Caco-2 (cell line): ENCODE results near the gene ZDHHC14. TPM values are rescaled to one million over a fixed set of nuclear protein-coding genes. Genes with fewer than 3 reads are reported as not detected.
"Not testable (repeated sequence)": the region's sequence is repeated elsewhere in the genome, so short reads cannot be mapped to it uniquely, and the experiment has no call there.

Experiments used
- BruUV-seq: library from RNA; stranded (reverse); fragments of 400-500 nt; replicated peaks from 2 replicates; lab custom pipeline; 2021; lab: Mats Ljungman, UMichigan
- CTCF ChIA-PET: fragments of 300-600 bp; sonication (Branson Sonifier 250); formaldehyde crosslinking; loops from one replicate; lab custom pipeline; 2022; ENCODE audit warnings: antibody characterized with exemption; lab: Charles Lee
- POLR2A ChIA-PET: fragments of 300-600 bp; sonication (Branson Sonifier 250); formaldehyde crosslinking; loops from one replicate; lab custom pipeline; 2022; ENCODE audit warnings: antibody characterized with exemption; lab: Charles Lee
- DNase-seq, 2 experiments: peaks; one replicate each; pipeline versions ENCODE4 v3.0.0 to v3.0.0-alpha.2; 2020 to 2022
- H3K27me3 ChIP-seq: replicated peaks from 2 replicates; pipeline ENCODE4 v1.6.0; 2011; ENCODE audit warnings: low read length; ENCODE audit not compliant: control insufficient read depth, insufficient read depth
- H3K36me3 ChIP-seq: 2 replicates; pipeline ENCODE4 v1.5.1; 2011; ENCODE audit warnings: low read length; ENCODE audit not compliant: control insufficient read depth, insufficient read depth
- H3K4me1 ChIP-seq: fragments of 250-450 bp; sonication (Bioruptor Pico); 2 replicates; pipeline ENCODE4 v1.5.1; 2020; ENCODE audit warnings: mild to moderate bottlenecking
- H3K4me3 ChIP-seq: 2 replicates; pipeline ENCODE4 v1.5.1; 2011; ENCODE audit warnings: low read depth, mild to moderate bottlenecking, control low read depth, low read length
- H3K9me3 ChIP-seq: fragments of 250-450 bp; sonication (Bioruptor Pico); 2 replicates; pipeline ENCODE4 v1.5.1; 2020; ENCODE audit warnings: mild to moderate bottlenecking, moderate library complexity
- H3K27ac Mint-ChIP-seq: one replicate; pipeline ENCODE4 v1.8.0; 2022; ENCODE audit warnings: mixed read lengths; ENCODE audit not compliant: unreplicated experiment
- H3K27me3 Mint-ChIP-seq: one replicate; pipeline ENCODE4 v1.8.0; 2022; ENCODE audit warnings: mixed read lengths; ENCODE audit not compliant: insufficient read depth, unreplicated experiment
- H3K36me3 Mint-ChIP-seq: one replicate; pipeline ENCODE4 v1.8.0; 2022; ENCODE audit warnings: mild to moderate bottlenecking, mixed read lengths; ENCODE audit not compliant: insufficient read depth, unreplicated experiment
- H3K4me1 Mint-ChIP-seq: one replicate; pipeline ENCODE4 v1.8.0; 2022; ENCODE audit warnings: low read depth, mixed read lengths; ENCODE audit not compliant: unreplicated experiment
- H3K4me3 Mint-ChIP-seq: one replicate; pipeline ENCODE4 v1.8.0; 2022; ENCODE audit warnings: mild to moderate bottlenecking, moderate library complexity, mixed read lengths; ENCODE audit not compliant: unreplicated experiment
- H3K9me3 Mint-ChIP-seq: one replicate; pipeline ENCODE4 v1.8.0; 2022; ENCODE audit warnings: mixed read lengths; ENCODE audit not compliant: unreplicated experiment
- intact Hi-C: fragments of 100-400 bp; cut with micrococcal nuclease; formaldehyde crosslinking; loops from one replicate; pipeline ENCODE4 v1.10.0; 2022; ENCODE audit not compliant: unreplicated experiment
- total RNA-seq: library from RNA; stranded (reverse); gene quantifications from 2 replicates; pipeline ENCODE4 v1.2.3, GENCODE V29; 2022
- TF ChIP-seq, protein P1 (sequence below), 2 experiments: fragments of 200-600 bp in 1 of 2; IDR thresholded peaks; 1 replicate in 1 of 2; 2 replicates in 1 of 2; pipeline versions ENCODE4 v1.5.1 to v1.8.0; 2011 to 2022; ENCODE audit warnings: antibody characterized with exemption in 1 of 2, control low read depth in 1 of 2, inconsistent platforms in 1 of 2, low read depth in 1 of 2, low read length in 1 of 2, mild to moderate bottlenecking in 1 of 2, moderate library complexity in 1 of 2; ENCODE audit not compliant: insufficient read depth in 1 of 2, severe bottlenecking in 1 of 2, unreplicated experiment in 1 of 2

Gene ZDHHC14
- total RNA-seq, 1 experiment from 2014 or later, result 22.1 TPM

DNA sequence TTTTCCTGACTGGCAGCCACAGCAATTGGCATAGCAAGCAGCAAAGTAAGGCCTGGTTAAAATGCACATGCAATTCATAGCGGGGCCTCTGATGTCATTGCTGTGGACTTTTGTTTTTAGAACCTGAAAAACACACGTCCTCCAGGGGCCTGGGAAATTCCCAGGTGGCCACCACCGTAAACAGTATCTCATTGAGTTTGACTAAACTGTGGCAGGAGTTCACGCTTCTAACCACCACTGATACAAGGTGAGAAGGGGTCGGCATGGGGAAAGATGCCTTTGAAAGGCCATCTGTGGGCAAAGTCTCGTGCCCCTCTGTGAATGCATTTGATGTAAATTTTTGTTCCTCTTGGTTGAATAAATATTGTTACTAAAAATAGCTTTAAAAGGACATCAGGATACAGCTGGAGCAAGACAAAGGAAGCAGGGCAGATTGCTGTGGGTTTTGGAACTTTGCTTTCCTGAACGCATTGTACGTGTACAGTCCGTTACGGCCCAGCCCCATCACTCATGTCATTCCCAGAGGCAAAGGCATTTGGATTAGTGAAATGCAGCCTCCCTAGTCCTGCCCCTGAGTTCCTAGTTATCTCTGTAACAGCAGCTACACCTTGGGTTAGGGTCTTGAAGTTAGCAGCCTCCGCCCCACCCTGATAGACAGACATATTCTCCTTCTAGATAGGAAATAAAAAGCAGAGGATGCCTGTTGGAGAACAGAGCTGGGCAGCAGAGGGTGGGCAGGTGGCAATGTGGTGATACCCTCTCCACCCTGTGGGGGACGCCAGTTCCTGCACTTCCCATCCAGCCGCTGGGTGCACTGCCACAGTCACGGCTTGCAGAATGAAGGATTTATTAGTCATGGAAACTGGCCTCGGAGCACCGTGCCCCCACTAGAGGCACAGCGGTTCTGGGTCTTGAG is 80.3 kb downstream of the ZDHHC14 start:
- TF ChIP-seq, protein P1, sequence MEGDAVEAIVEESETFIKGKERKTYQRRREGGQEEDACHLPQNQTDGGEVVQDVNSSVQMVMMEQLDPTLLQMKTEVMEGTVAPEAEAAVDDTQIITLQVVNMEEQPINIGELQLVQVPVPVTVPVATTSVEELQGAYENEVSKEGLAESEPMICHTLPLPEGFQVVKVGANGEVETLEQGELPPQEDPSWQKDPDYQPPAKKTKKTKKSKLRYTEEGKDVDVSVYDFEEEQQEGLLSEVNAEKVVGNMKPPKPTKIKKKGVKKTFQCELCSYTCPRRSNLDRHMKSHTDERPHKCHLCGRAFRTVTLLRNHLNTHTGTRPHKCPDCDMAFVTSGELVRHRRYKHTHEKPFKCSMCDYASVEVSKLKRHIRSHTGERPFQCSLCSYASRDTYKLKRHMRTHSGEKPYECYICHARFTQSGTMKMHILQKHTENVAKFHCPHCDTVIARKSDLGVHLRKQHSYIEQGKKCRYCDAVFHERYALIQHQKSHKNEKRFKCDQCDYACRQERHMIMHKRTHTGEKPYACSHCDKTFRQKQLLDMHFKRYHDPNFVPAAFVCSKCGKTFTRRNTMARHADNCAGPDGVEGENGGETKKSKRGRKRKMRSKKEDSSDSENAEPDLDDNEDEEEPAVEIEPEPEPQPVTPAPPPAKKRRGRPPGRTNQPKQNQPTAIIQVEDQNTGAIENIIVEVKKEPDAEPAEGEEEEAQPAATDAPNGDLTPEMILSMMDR (IDR thresholded peaks at IDR 0.05; ENCODE audit: insufficient read depth in 1 of 2, low read depth in 1 of 2, low read length in 1 of 2, severe bottlenecking in 1 of 2, unreplicated experiment in 1 of 2), result no peak
- no peaks in the 10 kb centered on the region for H3K27me3 ChIP-seq
- no peak overlapping the region for H3K4me3 Mint-ChIP-seq
- CTCF ChIA-PET, result no interaction called here
- POLR2A ChIA-PET, result no interaction called here
- H3K4me3 ChIP-seq, result no peak overlapping the region
- H3K36me3 Mint-ChIP-seq, result no peaks in the 10 kb centered on the region
- H3K4me1 Mint-ChIP-seq, result peaks cover 5% of the 10 kb centered on the region
- H3K27me3 Mint-ChIP-seq, result no peaks in the 10 kb centered on the region
- intact Hi-C loops, result no loop called here
- BruUV-seq, result no TSS peak
- peaks cover 12% of the 10 kb centered on the region; the same call in 1 of the 2 replicates for H3K4me1 ChIP-seq
- H3K36me3 ChIP-seq, result no peaks in the 10 kb centered on the region
- H3K27ac Mint-ChIP-seq, result no peak overlapping the region
- H3K9me3 Mint-ChIP-seq, result no peaks in the 10 kb centered on the region
- H3K9me3 ChIP-seq, result no peaks in the 10 kb centered on the region
- DNase-seq, result no peak

- BruUV-seq, result no TSS peak
- POLR2A ChIA-PET, result no interaction called here
Observed at GRCh38 chr6:157462956-157463742, 82.2 kb downstream of the ZDHHC14 start.

GRCh38 chr6:157463743-157464135 is 82.7 kb downstream of the ZDHHC14 start:
- H3K9me3 Mint-ChIP-seq, POLR2A ChIA-PET, H3K4me1 Mint-ChIP-seq: not testable (repeated sequence)

More at GRCh38 chr6:157462956-157463742, 82.2 kb downstream of the ZDHHC14 start:
- H3K4me3 ChIP-seq, result no peak overlapping the region
- Mint-ChIP-seq H3K27ac (no peak overlapping the region), H3K4me1 (no peaks in the 10 kb centered on the region), H3K9me3 (no peaks in the 10 kb centered on the region), H3K4me3 (no peak overlapping the region), H3K36me3 (no peaks in the 10 kb centered on the region), H3K27me3 (no peaks in the 10 kb centered on the region)
- no peak for DNase-seq
- no peaks in the 10 kb centered on the region for H3K36me3 ChIP-seq
- peaks cover 12% of the 10 kb centered on the region; the same call in 1 of the 2 replicates for H3K4me1 ChIP-seq
- TF ChIP-seq, protein P1 (IDR thresholded peaks at IDR 0.05; ENCODE audit: insufficient read depth in 1 of 2, low read depth in 1 of 2, low read length in 1 of 2, severe bottlenecking in 1 of 2, unreplicated experiment in 1 of 2), result no peak
- CTCF ChIA-PET, result interaction anchor here (0.5 kb wide), 1 partner anchor 151 kb away, joined by 3 read pairs; no protein-coding TSS in a partner anchor
- H3K9me3 ChIP-seq, result no peaks in the 10 kb centered on the region
- H3K27me3 ChIP-seq, result no peaks in the 10 kb centered on the region
- intact Hi-C loops, result no loop called here

More at GRCh38 chr6:157463743-157464135, 82.7 kb downstream of the ZDHHC14 start:
- H3K4me1 ChIP-seq, result peaks cover 12% of the 10 kb centered on the region; the same call in 1 of the 2 replicates
- H3K9me3 ChIP-seq, H3K4me3 ChIP-seq, H3K27ac Mint-ChIP-seq, BruUV-seq, H3K4me3 Mint-ChIP-seq, intact Hi-C loops, H3K36me3 Mint-ChIP-seq, H3K27me3 Mint-ChIP-seq, H3K36me3 ChIP-seq, DNase-seq, H3K27me3 ChIP-seq: not testable (repeated sequence)
- CTCF ChIA-PET, result interaction anchor here (0.5 to 0.8 kb wide), 2 partner anchors 149 to 150 kb away, joined by 3 read pairs; no protein-coding TSS in a partner anchor
